VCaP (cell line): Measurements from ENCODE around the gene MEX3D.
"Not testable (repeated sequence)": the region's sequence is repeated elsewhere in the genome, so short reads cannot be mapped to it uniquely, and the experiment has no call there.

Source experiments
- H3K27ac ChIP-seq: fragments of 450-650 bp; 2 replicates; pipeline ENCODE4 v1.5.1; 2017
- CTCF ChIP-seq: fragments of 450-650 bp; conservative IDR thresholded peaks from 2 replicates; pipeline ENCODE4 v1.5.1; 2017; ENCODE audit warnings: mild to moderate bottlenecking, moderate library complexity

MEX3D gene

GRCh38 chr19:1520203-1520780, 47.8 kb downstream of the MEX3D start:
- no peak for TF ChIP-seq CTCF

DNA sequence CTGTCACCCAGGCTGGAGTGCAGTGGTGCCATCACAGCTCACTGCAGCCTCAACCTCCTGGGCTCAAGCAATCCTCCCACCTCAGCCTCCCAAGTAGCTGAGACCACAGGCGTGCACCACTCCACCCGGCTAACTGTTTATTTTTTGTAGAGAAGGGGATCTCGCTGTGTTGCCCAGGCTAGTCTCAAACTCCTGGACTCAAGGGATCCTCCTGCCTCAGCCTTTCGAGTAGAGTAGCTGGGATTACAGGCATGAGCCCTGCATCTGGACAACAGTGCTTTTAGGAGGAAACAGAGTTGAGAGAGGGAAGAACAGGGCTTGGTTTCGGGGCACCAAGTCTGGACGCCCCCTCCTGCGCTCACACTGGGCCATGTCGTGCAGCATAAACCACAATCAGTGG, 48.3 kb downstream of the MEX3D start:
- not testable (repeated sequence) for H3K27ac ChIP-seq

More at GRCh38 chr19:1520203-1520780, 47.8 kb downstream of the MEX3D start:
- no peak overlapping the region for H3K27ac ChIP-seq

DNA sequence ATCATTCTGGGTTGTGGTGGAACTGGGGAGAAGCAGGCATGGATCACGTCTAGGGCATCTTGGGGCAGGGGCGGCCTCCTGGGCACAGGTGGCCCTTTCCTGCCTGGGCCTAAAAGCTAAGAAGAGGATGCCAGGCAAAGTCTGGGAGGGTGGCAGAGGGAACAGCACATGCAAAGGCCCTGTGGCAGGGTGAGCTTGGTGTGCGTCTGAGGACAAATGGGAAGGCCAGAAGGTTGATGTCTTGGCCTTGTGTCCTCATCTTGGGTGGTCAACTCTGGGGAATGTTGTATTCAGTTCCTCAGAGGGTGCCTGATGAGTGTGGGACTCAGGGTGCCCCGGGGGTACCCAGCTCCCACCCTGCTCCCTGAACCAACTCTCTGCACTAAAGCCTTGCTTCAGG, 49.7 kb downstream of the MEX3D start:
- no peak overlapping the region for H3K27ac ChIP-seq
- TF ChIP-seq CTCF, result no peak

DNA sequence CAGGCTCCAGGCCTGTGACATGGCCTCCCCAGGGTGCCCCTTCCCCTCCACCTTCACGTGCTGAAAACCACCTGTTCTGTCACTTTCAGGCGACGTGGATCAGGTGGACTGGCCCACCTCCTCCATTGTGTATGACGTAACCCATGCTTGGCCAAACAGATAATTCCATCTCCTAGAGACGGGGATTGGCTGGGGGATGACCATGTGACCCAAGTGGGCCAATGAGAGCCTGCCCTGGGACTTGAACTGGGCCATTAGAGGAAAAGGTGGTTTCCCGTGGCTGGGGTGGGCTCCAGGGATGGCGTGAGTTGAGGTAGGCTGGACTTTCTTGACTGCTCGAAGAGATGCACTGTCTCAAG, 51.8 kb downstream of the MEX3D start:
- no peak overlapping the region for H3K27ac ChIP-seq
- no peak for TF ChIP-seq CTCF

- H3K27ac ChIP-seq, result no peak overlapping the region
- TF ChIP-seq CTCF, result no peak
These were observed 53.0 kb downstream of the MEX3D start for GRCh38 chr19:1514986-1515721.

DNA sequence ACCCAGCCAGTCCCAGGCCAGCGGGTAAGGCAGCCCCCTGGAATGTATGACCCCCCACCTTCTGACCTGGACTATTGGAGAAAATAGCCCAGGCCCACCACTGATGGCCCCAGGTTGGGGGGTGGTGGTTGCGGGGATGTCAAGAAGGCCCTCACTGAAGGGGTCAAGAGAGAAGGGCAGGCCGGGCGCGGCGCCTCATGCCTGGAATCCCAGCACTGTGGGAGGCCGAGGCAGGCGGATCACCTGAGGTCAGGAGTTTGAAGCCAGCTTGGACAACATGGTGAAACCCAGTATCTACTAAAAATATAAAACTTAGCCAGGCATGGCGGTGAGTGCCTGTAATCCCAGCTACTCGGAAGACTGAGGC, 53.8 kb downstream of the MEX3D start:
- no peak overlapping the region for H3K27ac ChIP-seq
- TF ChIP-seq CTCF, result no peak

- TF ChIP-seq CTCF, result peak; percentile 77
- no peak overlapping the region for H3K27ac ChIP-seq
These were observed 54.4 kb downstream of the MEX3D start for GRCh38 chr19:1513499-1514294.
